Trophoblast cell (in vitro differentiated cells and primary cell): ENCODE measurements around the gene FSTL4.

Source experiments
- DNase-seq, 2 donors: peaks; one replicate each; pipeline ENCODE4 v3.0.0-alpha.2; 2016
- H2AFZ ChIP-seq: 2 replicates; pipeline ENCODE4 v1.6.1; 2013; ENCODE audit warnings: low read length, moderate library complexity, mild to moderate bottlenecking; ENCODE audit not compliant: insufficient read depth, poor library complexity
- H2AK5ac ChIP-seq: 2 replicates; pipeline ENCODE4 v1.6.1; 2013; ENCODE audit warnings: mild to moderate bottlenecking, low read length
- H2BK120ac ChIP-seq: 2 replicates; pipeline ENCODE4 v1.6.1; 2013; ENCODE audit warnings: low read length, mild to moderate bottlenecking, moderate library complexity; ENCODE audit not compliant: insufficient read depth, poor library complexity
- H2BK12ac ChIP-seq: 2 replicates; pipeline ENCODE4 v1.6.1; 2013; ENCODE audit warnings: mild to moderate bottlenecking, low read length, moderate library complexity
- H2BK5ac ChIP-seq: 2 replicates; pipeline ENCODE4 v1.6.1; 2013; ENCODE audit warnings: low read length, low read depth, moderate library complexity, mild to moderate bottlenecking; ENCODE audit not compliant: poor library complexity
- H3K14ac ChIP-seq: 2 replicates; pipeline ENCODE4 v1.6.1; 2013; ENCODE audit warnings: mild to moderate bottlenecking, low read length
- H3K18ac ChIP-seq: 2 replicates; pipeline ENCODE4 v1.6.1; 2013; ENCODE audit warnings: mild to moderate bottlenecking, low read length
- H3K23ac ChIP-seq: 2 replicates; pipeline ENCODE4 v1.6.1; 2013; ENCODE audit warnings: low read length
- H3K27ac ChIP-seq: 2 replicates; pipeline ENCODE4 v1.5.1; 2013; ENCODE audit warnings: low read depth, mild to moderate bottlenecking, inconsistent platforms, low read length, moderate library complexity
- H3K27me3 ChIP-seq: 2 replicates; pipeline ENCODE4 v1.6.1; 2013; ENCODE audit warnings: inconsistent platforms, mild to moderate bottlenecking, low read length, moderate library complexity; ENCODE audit not compliant: insufficient read depth
- H3K36me3 ChIP-seq, 2 experiments: 1 replicate in 1 of 2; 2 replicates in 1 of 2; pipeline ENCODE4 v1.6.1; 2013; ENCODE audit warnings: low read length in 2 of 2, mild to moderate bottlenecking in 2 of 2, moderate library complexity in 1 of 2; ENCODE audit not compliant: insufficient read depth in 2 of 2, control insufficient read depth in 1 of 2
- H3K4ac ChIP-seq: 2 replicates; pipeline ENCODE4 v1.6.1; 2013; ENCODE audit warnings: low read depth, mild to moderate bottlenecking, low read length, moderate library complexity
- H3K4me1 ChIP-seq, 2 experiments: 1 replicate in 1 of 2; 2 replicates in 1 of 2; pipeline ENCODE4 v1.6.1; 2013; ENCODE audit warnings: low read length in 2 of 2, mild to moderate bottlenecking in 2 of 2, moderate library complexity in 1 of 2; ENCODE audit not compliant: insufficient read depth in 2 of 2, control insufficient read depth in 1 of 2
- H3K4me2 ChIP-seq: 2 replicates; pipeline ENCODE4 v1.6.1; 2013; ENCODE audit warnings: inconsistent platforms, mild to moderate bottlenecking, low read length, moderate library complexity
- H3K4me3 ChIP-seq: 2 replicates; pipeline ENCODE4 v1.5.1; 2013; ENCODE audit warnings: mild to moderate bottlenecking, low read depth, low read length, inconsistent platforms
- H3K79me1 ChIP-seq: one replicate; pipeline ENCODE4 v1.6.1; 2013; ENCODE audit warnings: low read length
- H3K79me2 ChIP-seq: 2 replicates; pipeline ENCODE4 v1.6.1; 2013; ENCODE audit warnings: low read length, mild to moderate bottlenecking; ENCODE audit not compliant: control insufficient read depth, insufficient read depth, poor library complexity
- H3K9ac ChIP-seq: 2 replicates; pipeline ENCODE4 v1.6.1; 2013; ENCODE audit warnings: mild to moderate bottlenecking, low read length
- H3K9me3 ChIP-seq: 2 replicates; pipeline ENCODE4 v1.6.1; 2013; ENCODE audit warnings: low read depth, mild to moderate bottlenecking, control low read depth, inconsistent platforms, low read length; ENCODE audit not compliant: insufficient read depth
- H4K12ac ChIP-seq: 2 replicates; pipeline ENCODE4 v1.6.1; 2013; ENCODE audit warnings: low read depth, mild to moderate bottlenecking, low read length, moderate library complexity
- H4K8ac ChIP-seq: 2 replicates; pipeline ENCODE4 v1.6.1; 2013; ENCODE audit warnings: low read depth, mild to moderate bottlenecking, low read length, moderate library complexity
- H4K91ac ChIP-seq: one replicate; pipeline ENCODE4 v1.6.1; 2013; ENCODE audit warnings: low read depth, mild to moderate bottlenecking, low read length, moderate library complexity
- WGBS: extraction: QIAGEN DNeasy Blood & Tissue Kit; methylation state at CpG from one replicate; pipeline ENCODE4 v1.1.7; 2013; ENCODE audit warnings: missing lambda C conversion rate; ENCODE audit not compliant: insufficient read length, insufficient coverage; ENCODE audit errors: extremely low coverage; 5-methylcytosine and 5-hydroxymethylcytosine counted together

The FSTL4 gene

GRCh38 chr5:133253070-133253469, 359.3 kb downstream of the FSTL4 start:
- Histone ChIP-seq H3K4me1 (no peaks in the 10 kb centered on the region), H3K4me3 (no peak overlapping the region), H3K4ac (no peak overlapping the region), H2BK12ac (no peak overlapping the region), H3K14ac (no peak overlapping the region), H2AFZ (no peak overlapping the region), H4K8ac (no peak overlapping the region), H3K18ac (no peak overlapping the region), H2AK5ac (no peak overlapping the region), H4K12ac (no peak overlapping the region), H3K23ac (no peak overlapping the region), H3K79me2 (no peaks in the 10 kb centered on the region), H3K79me1 (no peaks in the 10 kb centered on the region), H4K91ac (no peak overlapping the region), H3K27ac (no peak overlapping the region), H2BK5ac (no peak overlapping the region), H3K9me3 (no peaks in the 10 kb centered on the region), H3K36me3 (no peaks in the 10 kb centered on the region), H3K4me2 (no peak overlapping the region), H3K27me3 (no peaks in the 10 kb centered on the region), H3K9ac (no peak overlapping the region), H2BK120ac (no peak overlapping the region)
- no peak for DNase-seq
- WGBS = no CpG with 5 or more reads among the region's 6 CpGs

- Histone ChIP-seq H4K8ac (no peak overlapping the region), H3K79me1 (no peaks in the 10 kb centered on the region)
These were observed 360.2 kb downstream of the FSTL4 start for GRCh38 chr5:133252133-133252480.

GRCh38 chr5:133251296-133252132, 360.8 kb downstream of the FSTL4 start:
- Histone ChIP-seq H3K36me3 (no peaks in the 10 kb centered on the region), H3K4me3 (no peak overlapping the region), H3K9ac (no peak overlapping the region), H3K14ac (no peak overlapping the region), H3K79me1 (no peaks in the 10 kb centered on the region), H2AFZ (no peak overlapping the region), H3K4me1 (no peaks in the 10 kb centered on the region), H4K8ac (no peak overlapping the region), H2BK120ac (no peak overlapping the region), H2BK5ac (no peak overlapping the region), H3K27ac (no peak overlapping the region), H3K9me3 (no peaks in the 10 kb centered on the region), H3K4ac (no peak overlapping the region), H3K27me3 (no peaks in the 10 kb centered on the region), H3K23ac (no peak overlapping the region), H2BK12ac (no peak overlapping the region), H4K12ac (no peak overlapping the region), H3K79me2 (no peaks in the 10 kb centered on the region), H3K4me2 (no peak overlapping the region), H3K18ac (no peak overlapping the region), H2AK5ac (no peak overlapping the region), H4K91ac (no peak overlapping the region)
- DNase-seq = no peak
- no CpG with 5 or more reads among the region's 16 CpGs for WGBS

More at GRCh38 chr5:133252133-133252480, 360.2 kb downstream of the FSTL4 start:
- Histone ChIP-seq H2AK5ac (no peak overlapping the region), H3K4me3 (no peak overlapping the region), H4K91ac (no peak overlapping the region), H2BK12ac (no peak overlapping the region), H2BK5ac (no peak overlapping the region), H2BK120ac (no peak overlapping the region), H3K4me1 (no peaks in the 10 kb centered on the region), H4K12ac (no peak overlapping the region), H3K36me3 (no peaks in the 10 kb centered on the region), H3K79me2 (no peaks in the 10 kb centered on the region), H3K18ac (no peak overlapping the region), H3K4me2 (no peak overlapping the region), H3K23ac (no peak overlapping the region), H3K4ac (no peak overlapping the region), H3K9ac (no peak overlapping the region), H3K9me3 (no peaks in the 10 kb centered on the region), H2AFZ (no peak overlapping the region), H3K14ac (no peak overlapping the region), H3K27ac (no peak overlapping the region), H3K27me3 (no peaks in the 10 kb centered on the region)
- DNase-seq = no peak
- no CpG with 5 or more reads among the region's 6 CpGs for WGBS

GRCh38 chr5:133250527-133250926, 361.8 kb downstream of the FSTL4 start:
- no peaks in the 10 kb centered on the region for H3K9me3 ChIP-seq
- no peak overlapping the region for H2BK12ac ChIP-seq
- no peak overlapping the region for H2AFZ ChIP-seq
- no peak overlapping the region for H4K12ac ChIP-seq
- no peak overlapping the region for H3K23ac ChIP-seq
- no peak for DNase-seq
- H3K79me2 ChIP-seq = no peaks in the 10 kb centered on the region
- H3K27ac ChIP-seq = no peak overlapping the region
- H2BK120ac ChIP-seq = no peak overlapping the region
- H3K4me3 ChIP-seq = no peak overlapping the region
- no peak overlapping the region for H3K4ac ChIP-seq
- no peaks in the 10 kb centered on the region for H3K79me1 ChIP-seq
- H3K4me2 ChIP-seq = no peak overlapping the region
- no CpG with 5 or more reads among the region's 10 CpGs for WGBS
- no peak overlapping the region for H4K91ac ChIP-seq
- H3K27me3 ChIP-seq = no peaks in the 10 kb centered on the region
- no peak overlapping the region for H4K8ac ChIP-seq
- H2AK5ac ChIP-seq = no peak overlapping the region
- no peak overlapping the region for H3K14ac ChIP-seq
- H3K9ac ChIP-seq = peak overlapping the region; percentile 29
- no peaks in the 10 kb centered on the region for H3K4me1 ChIP-seq
- no peak overlapping the region for H3K18ac ChIP-seq
- no peak overlapping the region for H2BK5ac ChIP-seq
- H3K36me3 ChIP-seq = no peaks in the 10 kb centered on the region
